Astrocyte of the hippocampus (primary cell): ENCODE results near the gene BSG.
A peak's percentile ranks its signal among the peaks of the same experiment; 100 is the strongest.
"Not testable (repeated sequence)": the region's sequence is repeated elsewhere in the genome, so short reads cannot be mapped to it uniquely, and the experiment has no call there.

Experiments used
- DNase-seq: peaks from one replicate; pipeline ENCODE4 v3.0.0; 2011; ENCODE audit warnings: low read depth, low spot score

The BSG gene

GRCh38 chr19:572743-573518, 535 bp downstream of the BSG start:
- DNase-seq = peak; percentile 73

DNA sequence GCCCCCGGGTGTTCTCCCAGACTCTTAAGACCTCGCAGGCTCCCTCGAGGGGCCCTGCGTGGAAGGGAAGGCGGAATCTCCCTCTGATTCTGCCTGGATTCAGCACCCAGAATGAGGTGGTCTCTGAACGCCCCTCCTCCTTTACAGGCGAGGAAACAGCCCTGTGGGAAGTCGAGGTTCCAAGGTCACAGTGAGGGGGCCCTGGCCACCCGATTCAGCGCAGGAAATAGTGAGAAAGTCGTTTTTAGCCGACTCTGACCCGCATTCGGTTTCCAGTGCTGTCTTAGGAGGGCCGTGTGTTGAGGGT, 1.1 kb downstream of the BSG start:
- DNase-seq = no peak

- DNase-seq = peak; percentile 74
Measured at GRCh38 chr19:574658-575526, 2.5 kb downstream of the BSG start.

DNA sequence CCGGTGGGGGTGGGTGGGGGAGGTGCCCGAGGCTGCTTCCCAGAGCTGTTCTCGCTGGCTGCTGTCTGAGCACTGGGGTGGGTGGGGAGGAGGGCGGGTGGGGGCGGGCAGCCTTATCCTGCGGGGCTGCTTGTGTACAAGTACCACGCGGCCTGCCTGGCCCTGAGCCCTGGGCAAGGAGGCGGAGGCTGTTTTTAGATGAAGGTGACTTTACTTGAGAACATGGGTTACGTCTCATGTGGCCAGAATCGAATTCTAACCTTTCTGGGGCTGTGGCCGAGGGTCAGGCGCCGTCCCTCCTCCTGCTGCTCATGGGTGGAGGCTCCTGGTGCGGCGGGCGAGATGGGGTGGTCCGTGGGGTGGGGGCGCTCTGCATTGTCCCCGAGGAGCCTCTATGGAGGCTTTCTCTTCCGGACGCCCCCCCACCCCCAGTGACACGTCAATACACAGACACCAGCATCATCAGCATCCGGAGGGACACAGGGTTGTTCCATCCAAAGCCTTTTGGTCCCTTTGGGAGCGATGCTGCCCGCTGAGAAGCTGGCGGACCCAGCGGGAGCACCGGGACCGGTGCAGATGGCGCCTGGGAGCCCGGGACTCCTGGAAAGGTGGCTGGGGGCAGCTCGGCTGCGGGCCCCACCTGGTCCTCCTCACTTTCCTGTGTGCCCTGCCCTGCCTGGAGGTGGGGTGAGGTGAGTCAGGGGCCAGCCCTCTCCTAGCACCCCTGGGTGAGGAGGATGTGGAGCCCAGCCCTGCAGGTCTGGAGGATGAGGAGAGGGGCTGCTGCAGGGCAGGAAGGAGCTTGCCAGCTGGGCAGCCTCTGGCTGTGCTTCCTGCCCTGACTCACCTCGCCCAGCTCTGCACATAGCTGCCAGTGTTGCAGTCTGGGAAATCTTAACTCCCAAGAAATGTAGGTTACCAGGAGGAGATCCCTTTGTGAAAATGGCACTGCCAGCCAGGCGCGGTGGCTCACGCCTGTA, 3.4 kb downstream of the BSG start:
- DNase-seq = peak; percentile 73

DNA sequence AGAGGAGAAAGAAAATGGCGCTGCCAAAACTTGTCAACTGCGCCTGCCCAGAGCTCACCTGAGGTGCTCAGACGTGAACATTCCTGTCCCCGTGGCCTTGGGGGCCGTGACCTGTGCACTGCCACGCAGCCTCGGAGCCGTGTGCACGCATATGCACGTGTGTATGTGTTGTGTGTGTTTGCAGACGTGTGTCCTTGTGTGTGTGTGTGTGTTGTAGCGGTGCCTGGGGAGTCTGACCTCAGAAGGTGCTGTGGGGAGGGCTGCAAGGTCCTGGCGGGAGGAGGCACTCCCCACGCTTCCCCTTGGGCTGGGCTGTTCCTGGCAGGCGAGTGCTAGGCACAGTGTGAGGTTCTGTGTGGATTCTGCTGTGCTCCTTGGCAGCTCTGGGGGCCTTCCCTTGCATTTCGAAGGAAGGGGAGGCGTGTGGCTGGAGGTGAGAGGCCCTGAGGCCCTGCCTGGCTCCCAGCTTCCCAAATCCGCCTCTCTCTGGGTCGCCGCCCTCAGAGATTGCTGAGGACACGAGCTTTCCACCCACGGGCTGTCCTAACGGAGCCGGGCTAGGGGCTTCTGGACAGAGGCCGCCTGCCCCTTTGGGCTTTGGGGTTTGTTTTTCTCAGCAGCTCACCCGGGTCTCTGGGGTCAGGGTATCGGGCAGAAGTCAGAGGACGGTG, 4.5 kb downstream of the BSG start:
- no peak for DNase-seq

DNA sequence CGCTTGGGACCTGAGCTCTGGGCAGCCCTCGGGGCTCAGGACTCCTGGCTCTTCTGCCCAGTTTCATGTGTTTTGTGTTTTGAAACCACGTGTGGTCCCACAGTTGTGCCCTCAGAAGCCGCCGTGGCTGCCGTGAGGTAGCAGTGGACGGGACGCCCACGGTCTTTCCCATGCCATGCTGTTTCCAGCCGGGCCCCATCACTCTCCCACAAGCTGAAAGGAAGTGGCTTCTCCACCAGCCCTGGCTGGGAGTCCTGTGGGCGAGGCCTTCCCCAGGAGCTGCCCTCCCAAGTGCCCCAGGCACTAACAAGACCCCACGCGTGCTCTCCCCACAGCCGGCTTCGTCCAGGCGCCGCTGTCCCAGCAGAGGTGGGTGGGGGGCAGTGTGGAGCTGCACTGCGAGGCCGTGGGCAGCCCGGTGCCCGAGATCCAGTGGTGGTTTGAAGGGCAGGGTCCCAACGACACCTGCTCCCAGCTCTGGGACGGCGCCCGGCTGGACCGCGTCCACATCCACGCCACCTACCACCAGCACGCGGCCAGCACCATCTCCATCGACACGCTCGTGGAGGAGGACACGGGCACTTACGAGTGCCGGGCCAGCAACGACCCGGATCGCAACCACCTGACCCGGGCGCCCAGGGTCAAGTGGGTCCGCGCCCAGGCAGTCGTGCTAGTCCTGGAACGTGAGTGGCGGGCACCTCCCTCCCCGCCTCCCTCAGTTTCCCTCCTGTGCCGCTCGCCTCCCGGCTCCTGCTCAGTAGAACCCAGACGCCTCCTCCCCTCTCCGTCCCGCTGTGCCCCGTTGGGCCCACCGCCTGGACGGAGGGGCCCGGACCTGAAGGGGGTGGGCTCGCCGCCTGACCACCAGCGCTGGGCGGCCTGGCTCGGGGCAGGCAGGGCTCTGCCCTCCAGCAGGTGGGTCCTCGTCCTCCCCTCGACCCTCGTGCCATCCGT, 5.3 kb downstream of the BSG start:
- DNase-seq = no peak

DNA sequence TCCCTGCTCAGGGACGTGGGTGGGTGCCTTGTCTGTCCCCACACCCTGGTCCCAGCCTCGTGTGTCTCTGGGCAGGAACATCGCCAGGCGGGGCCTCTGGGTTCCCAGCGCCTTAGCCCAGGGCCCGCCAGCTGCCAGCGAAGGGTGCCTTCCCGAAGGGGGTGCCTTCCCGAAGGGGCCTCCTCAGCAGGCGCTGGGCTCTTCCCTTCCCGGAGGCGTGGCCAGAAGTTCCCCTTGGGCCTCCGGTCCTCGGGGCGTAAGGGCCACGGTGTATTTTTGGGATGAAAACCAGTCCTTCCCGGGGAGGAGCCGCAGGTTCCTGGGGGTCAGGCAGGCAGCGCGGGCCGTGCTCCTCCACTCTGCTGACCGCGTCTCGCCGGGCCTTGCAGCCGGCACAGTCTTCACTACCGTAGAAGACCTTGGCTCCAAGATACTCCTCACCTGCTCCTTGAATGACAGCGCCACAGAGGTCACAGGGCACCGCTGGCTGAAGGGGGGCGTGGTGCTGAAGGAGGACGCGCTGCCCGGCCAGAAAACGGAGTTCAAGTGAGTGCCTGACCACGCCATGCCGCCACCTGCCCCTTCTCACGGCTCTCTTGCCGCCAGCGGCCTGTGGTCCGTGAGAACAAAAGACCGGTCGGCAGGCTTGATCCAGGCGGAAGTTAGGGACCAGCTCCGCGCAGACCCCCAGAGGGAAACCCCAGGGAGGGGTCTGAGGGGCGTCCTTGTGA, 6.9 kb downstream of the BSG start:
- DNase-seq = no peak

DNA sequence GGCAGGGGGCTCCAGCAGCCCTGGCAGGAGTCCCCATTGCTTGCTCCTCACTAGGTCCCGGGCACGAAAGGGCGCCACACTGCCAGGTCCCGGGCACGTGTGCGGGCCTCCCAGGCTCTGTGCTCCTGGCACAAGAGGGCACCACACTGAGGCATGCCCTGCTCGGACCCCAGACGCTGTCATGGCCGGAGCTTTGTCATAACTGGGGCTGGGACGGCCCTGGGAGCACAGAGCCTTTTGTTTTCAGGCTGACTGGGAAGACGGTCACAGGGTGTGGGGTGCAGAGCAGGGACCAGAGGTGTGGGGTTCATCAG, 7.4 kb downstream of the BSG start:
- DNase-seq = no peak

- no peak for DNase-seq
Measured at GRCh38 chr19:580274-580835, 8.0 kb downstream of the BSG start.

DNA sequence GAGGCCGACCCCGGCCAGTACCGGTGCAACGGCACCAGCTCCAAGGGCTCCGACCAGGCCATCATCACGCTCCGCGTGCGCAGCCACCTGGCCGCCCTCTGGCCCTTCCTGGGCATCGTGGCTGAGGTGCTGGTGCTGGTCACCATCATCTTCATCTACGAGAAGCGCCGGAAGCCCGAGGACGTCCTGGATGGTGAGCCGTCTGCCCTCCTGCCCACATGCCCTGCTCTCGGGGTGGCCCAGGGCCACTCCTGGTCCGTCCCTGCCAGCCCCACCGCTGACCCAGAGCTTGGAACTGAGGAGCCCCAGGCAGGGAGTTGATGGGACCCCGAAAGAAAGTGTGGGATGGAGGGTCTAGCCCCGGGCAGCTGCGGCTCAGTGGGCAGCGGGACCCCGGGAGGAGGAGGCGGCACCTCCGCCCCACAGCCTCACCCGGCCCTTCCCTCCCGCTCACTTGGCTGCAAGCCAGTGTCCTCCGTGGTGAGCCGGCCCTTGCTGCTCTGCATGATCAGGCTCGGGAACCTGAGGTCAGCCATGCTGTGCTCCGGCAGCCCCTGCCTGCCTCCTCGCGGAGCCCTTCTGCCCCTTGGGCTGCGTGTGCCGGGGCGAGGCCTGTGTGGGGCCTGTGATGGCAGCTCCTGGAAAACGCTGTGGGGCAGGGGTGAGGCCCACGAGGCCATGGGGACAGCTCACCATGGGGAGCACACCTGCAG, 9.2 kb downstream of the BSG start:
- no peak for DNase-seq

GRCh38 chr19:582497-583197, 10.3 kb downstream of the BSG start:
- peak; percentile 73 for DNase-seq

DNA sequence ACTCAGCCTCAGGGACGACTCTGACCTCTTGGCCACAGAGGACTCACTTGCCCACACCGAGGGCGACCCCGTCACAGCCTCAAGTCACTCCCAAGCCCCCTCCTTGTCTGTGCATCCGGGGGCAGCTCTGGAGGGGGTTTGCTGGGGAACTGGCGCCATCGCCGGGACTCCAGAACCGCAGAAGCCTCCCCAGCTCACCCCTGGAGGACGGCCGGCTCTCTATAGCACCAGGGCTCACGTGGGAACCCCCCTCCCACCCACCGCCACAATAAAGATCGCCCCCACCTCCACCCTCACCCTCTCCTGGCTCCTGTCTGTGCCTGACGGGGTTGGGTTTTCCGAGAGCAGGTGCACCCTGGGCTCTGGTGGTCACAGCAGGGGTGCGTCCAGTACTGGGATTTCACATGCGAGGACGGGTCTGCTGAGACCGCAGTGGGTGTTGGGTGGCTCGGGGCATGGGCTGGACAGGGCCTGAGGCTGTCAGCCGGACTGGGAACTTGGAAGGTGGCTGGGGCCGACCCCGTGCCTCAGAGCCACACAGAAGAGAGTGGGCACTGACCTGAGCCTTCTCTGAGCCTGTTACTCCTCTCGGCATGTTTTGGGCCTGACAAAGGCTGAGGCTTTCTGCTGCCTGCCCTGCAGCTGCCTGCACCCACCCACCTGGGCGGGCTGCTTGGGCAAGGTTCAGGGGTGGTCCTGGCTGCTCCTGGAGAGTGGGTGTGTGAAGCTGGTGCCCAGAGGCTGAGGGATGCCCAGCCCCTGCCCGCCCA, 11.0 kb downstream of the BSG start:
- DNase-seq = no peak

- no peak for DNase-seq
Measured at GRCh38 chr19:583968-584239, 11.5 kb downstream of the BSG start.

- DNase-seq = peak; percentile 83
Measured at GRCh38 chr19:584240-585001, 12.0 kb downstream of the BSG start.

- DNase-seq = not testable (repeated sequence)
Measured at GRCh38 chr19:585146-585545, 12.8 kb downstream of the BSG start.

GRCh38 chr19:585551-586110, 13.2 kb downstream of the BSG start:
- DNase-seq = no peak
